ENCODE results near the gene ZNF429.

DNA sequence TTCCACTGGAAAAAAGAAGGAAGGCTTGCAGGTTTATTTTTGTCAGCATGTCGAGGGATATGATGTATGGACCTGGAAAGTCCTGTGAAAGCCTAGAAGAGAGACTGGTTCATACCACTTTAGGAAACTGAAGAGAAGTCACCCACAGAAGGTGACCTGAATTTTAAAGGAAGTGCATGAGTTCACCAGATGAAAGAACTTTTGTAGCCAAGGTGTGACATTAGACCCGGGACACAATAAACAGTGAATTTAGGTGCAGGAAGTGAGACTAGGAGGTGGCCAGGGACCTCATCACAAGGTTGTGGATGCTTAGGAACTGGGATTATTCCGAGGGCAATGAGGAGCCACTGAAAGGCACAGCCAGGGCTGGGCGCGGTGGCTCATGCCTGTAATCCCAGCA is 79.1 kb downstream of the ZNF429 start:
- no peak for TF ChIP-seq EP300 (IDR thresholded peaks at IDR 0.05)
- TF ChIP-seq, protein P1, sequence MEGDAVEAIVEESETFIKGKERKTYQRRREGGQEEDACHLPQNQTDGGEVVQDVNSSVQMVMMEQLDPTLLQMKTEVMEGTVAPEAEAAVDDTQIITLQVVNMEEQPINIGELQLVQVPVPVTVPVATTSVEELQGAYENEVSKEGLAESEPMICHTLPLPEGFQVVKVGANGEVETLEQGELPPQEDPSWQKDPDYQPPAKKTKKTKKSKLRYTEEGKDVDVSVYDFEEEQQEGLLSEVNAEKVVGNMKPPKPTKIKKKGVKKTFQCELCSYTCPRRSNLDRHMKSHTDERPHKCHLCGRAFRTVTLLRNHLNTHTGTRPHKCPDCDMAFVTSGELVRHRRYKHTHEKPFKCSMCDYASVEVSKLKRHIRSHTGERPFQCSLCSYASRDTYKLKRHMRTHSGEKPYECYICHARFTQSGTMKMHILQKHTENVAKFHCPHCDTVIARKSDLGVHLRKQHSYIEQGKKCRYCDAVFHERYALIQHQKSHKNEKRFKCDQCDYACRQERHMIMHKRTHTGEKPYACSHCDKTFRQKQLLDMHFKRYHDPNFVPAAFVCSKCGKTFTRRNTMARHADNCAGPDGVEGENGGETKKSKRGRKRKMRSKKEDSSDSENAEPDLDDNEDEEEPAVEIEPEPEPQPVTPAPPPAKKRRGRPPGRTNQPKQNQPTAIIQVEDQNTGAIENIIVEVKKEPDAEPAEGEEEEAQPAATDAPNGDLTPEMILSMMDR (IDR thresholded peaks at IDR 0.05) = no peak

All from sigmoid colon (tissue), 4 donors.